Measurements from ENCODE around the gene RABGAP1L.

Gene RABGAP1L

DNA sequence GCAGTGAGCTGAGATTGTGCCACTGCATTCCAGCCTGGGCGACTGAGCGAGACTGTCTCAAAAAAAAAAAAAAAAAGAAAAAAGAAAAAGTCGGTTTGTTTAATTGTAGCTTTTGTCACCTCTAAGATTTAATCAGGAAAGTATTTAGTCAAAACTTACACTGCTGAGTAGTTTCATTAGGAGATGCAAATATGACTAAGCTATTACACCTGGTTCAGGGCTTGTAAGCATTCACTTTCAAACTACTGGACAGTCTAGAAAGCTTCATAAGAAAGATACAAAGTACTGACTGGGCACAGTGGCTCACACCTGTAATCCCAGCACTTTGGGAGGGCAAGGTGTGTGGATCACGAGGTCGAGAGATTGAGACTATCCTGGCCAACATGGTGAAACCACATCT is 764.5 kb downstream of the RABGAP1L start:
- DNase-seq = no peak

DNA sequence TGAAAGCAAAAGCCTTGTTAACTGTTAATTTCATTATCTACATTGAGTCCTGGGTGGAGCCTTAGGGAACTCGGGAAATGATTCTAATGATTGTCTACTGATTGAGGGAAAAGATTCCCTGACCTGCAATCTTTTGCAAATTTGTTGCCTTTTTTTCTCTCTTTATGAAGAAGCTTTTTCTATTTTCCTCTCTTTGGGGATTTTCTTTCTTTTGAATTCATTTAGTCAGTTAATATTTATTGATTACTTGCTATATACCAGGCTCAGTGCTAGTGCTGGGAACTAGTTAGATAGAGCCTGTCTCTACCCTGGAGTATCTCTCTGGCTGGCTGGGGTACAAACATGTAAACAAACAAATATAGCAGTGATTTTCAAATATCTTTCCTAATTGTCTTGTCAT is 769.2 kb downstream of the RABGAP1L start:
- in situ Hi-C loops (cut with HindIII; ENCODE audit: low pct_ligation_motif_present, low pct_unique_long_range_greater_than_20kb, low sequenced_read_pairs) = no loop called here

More for the DNA sequence above, 764.5 kb downstream of the RABGAP1L start:
- in situ Hi-C loops (cut with HindIII; ENCODE audit: low pct_ligation_motif_present, low pct_unique_long_range_greater_than_20kb, low sequenced_read_pairs) = no loop called here

DNA sequence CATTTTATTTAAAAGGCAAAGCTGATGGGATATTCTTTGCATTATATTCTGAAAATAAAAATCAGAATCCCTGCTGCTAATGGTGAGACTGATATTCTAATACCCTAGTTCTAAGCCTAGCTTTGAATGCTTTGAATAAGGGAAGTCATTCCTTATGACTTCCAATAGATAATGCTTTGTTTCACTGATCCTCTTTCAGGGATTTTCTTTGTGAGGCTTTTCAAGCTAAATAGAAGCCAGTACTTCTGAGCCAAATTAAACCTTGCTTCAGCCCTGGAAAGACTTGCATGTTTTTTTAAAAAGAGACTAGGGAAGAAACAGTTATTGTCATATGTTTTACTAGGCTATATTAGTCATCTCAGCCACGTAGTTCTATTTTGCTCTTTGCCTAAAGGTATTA is 771.9 kb downstream of the RABGAP1L start:
- no peak for DNase-seq
- in situ Hi-C loops (cut with HindIII; ENCODE audit: low pct_ligation_motif_present, low pct_unique_long_range_greater_than_20kb, low sequenced_read_pairs) = no loop called here

More for the DNA sequence above, 769.2 kb downstream of the RABGAP1L start:
- no peak for DNase-seq

DNA sequence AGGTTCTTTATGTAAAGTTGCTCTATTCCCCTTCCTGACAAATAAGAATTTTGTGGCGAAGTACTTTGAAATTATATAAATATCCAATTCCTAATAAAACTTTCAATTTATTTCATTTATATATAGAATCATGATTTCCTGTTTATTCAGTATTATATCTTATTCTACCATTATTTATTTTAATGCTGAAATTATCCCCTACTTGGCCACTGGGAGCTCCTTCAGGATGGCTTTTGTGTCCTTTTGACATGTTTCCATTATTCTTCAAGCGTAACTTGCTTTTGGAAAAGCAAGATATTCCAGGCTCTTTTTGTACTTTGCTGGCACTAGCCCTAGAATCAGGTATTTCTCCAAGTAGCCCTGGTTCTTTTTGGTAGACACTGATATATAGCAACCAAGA is 773.3 kb downstream of the RABGAP1L start:
- in situ Hi-C loops (cut with HindIII; ENCODE audit: low pct_ligation_motif_present, low pct_unique_long_range_greater_than_20kb, low sequenced_read_pairs) = no loop called here
- no peak for DNase-seq

DNA sequence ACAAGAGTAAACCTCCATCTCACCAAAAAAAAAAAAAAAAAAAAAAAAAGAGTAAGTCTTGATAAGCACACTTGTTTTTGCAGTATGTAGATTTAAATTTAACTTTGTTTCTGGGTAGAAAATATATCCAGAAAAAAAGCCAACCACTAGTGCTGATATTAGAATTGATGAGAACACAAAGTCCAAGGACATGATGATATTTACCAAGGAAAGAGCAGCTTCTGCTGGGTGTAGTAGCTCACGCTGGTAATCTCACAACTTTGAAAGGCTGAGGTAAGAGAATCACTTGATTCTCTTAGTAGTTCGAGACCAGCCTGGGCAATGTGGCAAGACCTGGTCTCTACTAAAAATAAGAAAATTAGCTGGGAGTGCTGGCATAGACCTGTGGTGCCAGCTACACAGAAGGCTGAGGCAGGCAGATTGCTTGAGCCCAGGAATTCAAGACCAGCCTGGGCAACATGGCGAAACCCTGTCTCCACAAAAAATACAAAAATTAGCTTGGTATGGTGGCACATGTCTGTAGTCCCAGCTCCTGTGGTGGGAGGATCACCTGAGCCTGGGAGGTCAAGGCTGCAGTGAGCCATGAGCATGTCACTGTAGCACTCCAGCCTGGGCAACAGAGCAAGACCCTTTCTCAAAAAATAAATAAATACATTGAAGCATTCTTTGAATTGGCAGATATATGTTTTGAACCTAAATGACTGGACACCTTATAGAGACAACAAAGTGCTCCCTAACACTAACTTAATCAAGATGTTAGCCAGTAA is 776.8 kb downstream of the RABGAP1L start:
- in situ Hi-C loops (cut with HindIII; ENCODE audit: low pct_ligation_motif_present, low pct_unique_long_range_greater_than_20kb, low sequenced_read_pairs) = no loop called here
- no peak for DNase-seq

DNA sequence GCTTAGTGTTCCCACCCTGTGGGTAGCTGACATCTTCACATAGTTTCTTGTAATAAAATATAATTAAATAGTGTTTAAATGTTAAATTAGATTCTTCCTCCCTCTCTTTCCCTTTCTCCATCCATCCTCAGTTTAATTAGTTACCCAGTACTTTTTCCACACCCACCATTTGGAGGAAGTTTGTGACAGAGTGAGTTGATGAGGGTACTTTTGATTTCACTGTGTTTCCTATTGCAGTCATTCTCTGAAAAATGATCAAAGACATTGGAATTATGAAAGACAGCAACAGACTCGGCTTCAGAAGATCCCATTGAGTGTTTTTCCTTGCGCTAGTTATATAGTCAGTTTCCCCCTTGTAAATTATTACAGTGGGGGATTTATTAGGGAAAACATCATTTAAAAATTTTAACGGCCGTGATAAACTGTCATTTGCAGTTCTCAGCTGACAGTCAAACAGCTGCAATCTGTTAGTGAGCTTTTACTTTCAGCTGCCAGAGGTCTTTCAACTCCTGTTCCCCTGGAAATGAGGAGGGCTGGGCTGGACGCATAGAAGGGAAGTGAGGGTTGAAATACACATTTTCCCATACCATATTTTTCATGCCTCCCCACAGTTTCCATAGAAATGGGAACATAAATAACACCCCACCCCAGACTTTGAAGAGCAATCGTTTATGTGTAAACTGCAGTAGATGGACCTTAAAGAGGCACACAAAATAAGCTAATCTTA is 779.1 kb downstream of the RABGAP1L start:
- in situ Hi-C loops (cut with HindIII; ENCODE audit: low pct_ligation_motif_present, low pct_unique_long_range_greater_than_20kb, low sequenced_read_pairs) = no loop called here
- no peak for DNase-seq

DNA sequence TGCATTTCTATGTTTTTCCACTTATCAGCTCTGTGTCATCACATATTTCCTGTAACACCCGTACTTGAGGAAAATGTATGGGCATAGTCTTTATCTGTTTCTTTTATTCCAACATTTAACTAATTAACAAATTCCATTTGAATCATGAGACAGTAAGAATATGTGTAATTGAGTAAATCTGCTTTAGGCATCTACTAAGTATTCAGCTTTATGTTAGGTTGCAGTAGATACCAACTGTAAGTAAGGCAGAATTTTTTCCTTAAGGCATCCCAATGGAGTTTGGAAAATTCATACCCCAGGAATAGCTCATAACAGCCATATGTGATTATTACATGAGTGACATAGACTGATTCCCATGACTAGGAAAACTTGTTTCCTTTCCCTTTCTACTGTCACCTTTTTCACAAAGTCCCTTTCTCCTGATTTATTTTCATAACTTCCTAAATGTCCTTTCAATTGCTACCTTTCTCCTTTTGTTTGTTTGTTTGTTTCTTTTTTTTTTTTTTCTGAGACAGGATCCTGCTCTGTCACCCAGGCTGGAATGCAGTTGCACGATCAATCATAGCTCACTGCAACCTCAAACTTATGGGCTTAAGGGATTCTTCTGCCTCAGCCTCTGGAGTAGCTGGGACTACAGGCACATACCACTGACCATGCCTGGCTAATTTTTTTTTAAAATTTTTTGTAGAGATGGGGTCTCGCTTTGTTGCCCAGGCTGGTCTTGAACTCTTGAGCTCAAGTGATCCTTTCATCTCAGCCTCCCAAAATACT is 780.6 kb downstream of the RABGAP1L start:
- in situ Hi-C loops (cut with HindIII; ENCODE audit: low pct_ligation_motif_present, low pct_unique_long_range_greater_than_20kb, low sequenced_read_pairs) = no loop called here
- DNase-seq = no peak

DNA sequence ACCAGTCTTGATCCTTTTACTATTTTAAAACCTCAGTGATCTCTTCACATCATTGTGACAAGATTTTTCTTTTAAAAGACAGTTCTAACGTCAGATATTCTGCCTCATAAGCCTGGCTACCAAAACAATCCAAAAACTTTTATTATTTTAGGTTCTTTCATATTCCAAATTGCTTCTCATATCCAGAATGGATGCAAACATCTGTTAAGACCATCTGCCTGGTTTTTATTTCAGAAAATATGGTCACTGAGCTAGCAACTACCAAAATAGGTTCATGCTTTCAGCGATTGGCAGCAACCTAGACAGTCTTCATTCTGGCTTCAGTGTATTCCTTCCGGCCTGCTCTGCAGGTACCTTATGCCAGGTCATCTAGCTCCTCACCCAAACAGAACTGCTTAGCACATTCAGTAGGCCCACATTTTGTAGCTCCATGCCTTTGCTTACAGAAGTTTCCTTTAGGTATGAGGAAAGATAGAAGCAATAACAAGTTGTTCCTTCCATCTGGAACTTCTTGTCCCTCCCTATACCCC is 781.4 kb downstream of the RABGAP1L start:
- in situ Hi-C loops (cut with HindIII; ENCODE audit: low pct_ligation_motif_present, low pct_unique_long_range_greater_than_20kb, low sequenced_read_pairs) = no loop called here

DNA sequence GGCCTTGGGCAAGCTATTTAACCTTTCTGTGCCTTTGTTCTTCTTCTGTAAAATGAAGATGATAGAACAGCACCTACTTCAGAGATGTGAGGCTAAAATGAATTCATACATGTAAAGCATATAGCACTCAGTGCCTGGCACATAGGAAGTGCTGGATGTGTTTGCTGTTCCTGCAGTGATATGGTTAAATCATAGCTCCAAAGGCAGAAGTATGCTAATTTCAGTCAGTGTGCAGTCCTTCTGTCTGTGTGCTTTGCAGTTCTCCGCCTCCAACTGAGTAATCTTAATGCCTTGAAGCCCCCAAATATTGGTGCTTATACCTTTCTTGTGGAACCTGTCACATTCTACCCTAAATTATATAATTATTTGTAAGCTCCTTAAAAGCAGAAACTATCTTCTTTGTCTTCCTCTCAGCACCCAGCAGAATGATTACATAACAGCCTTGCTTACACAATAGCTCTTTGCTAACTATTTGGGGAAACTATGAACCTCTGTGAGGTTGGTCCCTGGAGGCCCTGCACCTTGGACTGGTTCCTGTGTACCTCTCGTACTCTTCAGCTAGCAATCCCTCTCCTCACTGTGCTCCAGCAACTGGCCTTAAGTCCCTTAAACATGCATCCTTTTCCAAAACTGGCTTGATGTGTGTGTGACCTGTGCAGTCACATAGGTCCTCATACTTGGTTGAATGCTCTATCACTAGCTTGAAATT is 783.4 kb downstream of the RABGAP1L start:
- in situ Hi-C loops (cut with HindIII; ENCODE audit: low pct_ligation_motif_present, low pct_unique_long_range_greater_than_20kb, low sequenced_read_pairs) = no loop called here
- DNase-seq = no peak

More for the DNA sequence above, 781.4 kb downstream of the RABGAP1L start:
- no peak for DNase-seq

DNA sequence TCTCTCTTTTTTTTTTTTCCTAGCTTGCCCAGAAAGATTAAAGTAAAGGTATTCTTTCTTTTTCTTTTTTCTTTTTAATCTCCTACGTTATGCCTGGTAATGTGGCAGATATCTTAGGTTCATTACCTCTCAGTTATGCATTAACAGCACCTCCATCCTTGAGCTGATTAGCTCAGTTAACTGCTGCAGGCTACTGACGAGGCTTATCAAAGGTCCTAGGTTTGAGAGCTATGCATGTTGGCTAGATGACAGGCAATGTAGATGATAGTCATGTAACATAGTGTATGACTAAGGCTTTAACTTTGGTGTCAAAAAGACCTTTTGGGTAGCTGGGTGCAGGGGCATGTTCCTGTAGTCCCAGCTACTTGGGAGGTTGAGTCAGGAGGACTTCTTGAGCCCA is 786.7 kb downstream of the RABGAP1L start:
- DNase-seq = no peak
- in situ Hi-C loops (cut with HindIII; ENCODE audit: low pct_ligation_motif_present, low pct_unique_long_range_greater_than_20kb, low sequenced_read_pairs) = no loop called here

DNA sequence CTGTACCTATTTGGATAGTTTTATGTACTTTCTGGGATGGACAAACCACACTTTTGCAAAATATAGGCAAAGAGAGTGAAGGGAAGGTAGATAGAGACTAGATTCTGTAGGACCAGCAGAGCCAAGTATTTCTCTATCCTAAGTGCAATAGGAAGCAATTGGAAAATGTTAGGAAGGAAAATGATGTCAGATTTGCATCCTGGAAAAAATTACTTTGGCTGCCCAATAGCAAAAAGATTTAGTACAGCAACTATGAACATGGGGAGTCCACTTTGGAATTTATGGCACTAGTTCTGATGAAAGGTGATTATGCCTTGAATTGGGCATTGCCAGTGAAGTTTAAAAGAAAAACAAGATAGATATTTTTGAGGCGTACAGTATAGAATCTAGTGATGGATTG is 789.7 kb downstream of the RABGAP1L start:
- no peak for DNase-seq
- in situ Hi-C loops (cut with HindIII; ENCODE audit: low pct_ligation_motif_present, low pct_unique_long_range_greater_than_20kb, low sequenced_read_pairs) = no loop called here

DNA sequence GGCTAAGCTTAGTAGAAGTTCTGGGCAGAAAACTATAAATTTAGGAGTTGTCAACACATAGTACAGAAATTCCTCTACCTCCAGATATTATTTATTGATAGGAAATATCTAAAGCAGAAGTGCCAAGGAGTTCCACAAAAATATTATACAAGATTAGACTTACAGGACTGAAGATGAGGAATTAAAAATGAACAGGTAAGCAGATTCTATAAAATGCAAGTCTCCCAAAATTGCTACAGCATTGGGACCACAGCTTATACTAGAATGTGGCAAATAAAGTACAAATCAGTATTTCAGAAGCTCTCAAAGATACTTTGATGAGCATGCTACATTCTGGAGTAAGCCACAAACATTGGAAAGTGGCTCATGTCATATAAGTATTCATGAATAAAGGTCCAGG is 790.3 kb downstream of the RABGAP1L start:
- in situ Hi-C loops (cut with HindIII; ENCODE audit: low pct_ligation_motif_present, low pct_unique_long_range_greater_than_20kb, low sequenced_read_pairs) = no loop called here
- no peak for DNase-seq

DNA sequence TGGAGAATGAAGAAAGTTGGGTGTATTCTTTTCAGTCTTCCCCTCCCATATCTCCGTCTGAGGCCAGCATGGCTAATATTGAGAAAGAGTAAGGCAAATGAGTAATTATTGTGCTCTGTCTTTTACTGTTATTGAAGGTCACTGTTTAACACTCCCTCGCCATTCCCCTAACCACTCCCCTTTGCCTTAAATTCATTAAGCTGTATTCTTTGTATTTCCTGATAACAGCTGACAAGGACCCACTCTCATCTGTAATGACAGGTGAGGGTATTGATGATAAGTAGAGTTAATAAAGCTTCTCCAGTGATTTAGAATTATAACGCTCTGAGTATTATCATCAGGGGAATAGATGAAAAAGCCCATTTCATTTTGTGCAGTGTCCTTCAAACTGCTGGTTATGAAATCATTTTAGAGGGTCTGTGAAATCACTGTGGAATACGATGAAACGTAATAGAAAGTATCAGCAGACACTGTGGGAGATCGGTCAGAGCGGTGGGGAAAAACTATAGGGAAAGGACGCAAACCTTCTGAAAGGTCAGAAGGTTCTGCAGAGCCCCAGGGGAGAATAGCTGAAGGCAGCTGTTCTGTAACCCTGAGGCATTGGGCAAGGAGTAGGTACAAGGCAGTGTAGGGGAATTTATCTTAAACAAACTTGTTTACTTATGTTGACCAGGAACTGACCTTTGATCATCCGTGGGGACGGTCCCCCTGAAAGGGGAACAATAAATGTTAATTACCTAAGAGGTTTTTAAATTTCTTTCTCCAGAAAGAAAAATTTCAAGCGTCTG is 794.2 kb downstream of the RABGAP1L start:
- no peak for DNase-seq
- in situ Hi-C loops (cut with HindIII; ENCODE audit: low pct_ligation_motif_present, low pct_unique_long_range_greater_than_20kb, low sequenced_read_pairs) = no loop called here

DNA sequence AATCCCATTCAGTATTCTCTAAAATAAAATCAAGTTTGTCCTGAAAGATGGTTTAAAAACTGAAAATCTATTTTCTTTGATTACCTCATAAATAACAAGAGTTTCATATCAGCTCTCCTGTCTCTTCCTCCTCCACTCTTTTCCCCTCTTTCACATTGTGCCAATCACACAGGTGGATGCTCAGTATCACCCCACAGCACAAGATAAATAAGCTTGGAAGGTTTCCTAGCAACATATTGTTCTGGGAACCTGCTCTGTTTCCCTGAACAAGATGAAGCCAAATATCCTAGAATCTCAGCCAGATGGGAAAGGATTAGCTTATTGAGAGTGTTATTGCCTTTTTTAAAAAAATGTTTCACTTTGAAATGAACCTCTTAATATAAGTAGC is 794.7 kb downstream of the RABGAP1L start:
- in situ Hi-C loops (cut with HindIII; ENCODE audit: low pct_ligation_motif_present, low pct_unique_long_range_greater_than_20kb, low sequenced_read_pairs) = no loop called here
- no peak for DNase-seq

DNA sequence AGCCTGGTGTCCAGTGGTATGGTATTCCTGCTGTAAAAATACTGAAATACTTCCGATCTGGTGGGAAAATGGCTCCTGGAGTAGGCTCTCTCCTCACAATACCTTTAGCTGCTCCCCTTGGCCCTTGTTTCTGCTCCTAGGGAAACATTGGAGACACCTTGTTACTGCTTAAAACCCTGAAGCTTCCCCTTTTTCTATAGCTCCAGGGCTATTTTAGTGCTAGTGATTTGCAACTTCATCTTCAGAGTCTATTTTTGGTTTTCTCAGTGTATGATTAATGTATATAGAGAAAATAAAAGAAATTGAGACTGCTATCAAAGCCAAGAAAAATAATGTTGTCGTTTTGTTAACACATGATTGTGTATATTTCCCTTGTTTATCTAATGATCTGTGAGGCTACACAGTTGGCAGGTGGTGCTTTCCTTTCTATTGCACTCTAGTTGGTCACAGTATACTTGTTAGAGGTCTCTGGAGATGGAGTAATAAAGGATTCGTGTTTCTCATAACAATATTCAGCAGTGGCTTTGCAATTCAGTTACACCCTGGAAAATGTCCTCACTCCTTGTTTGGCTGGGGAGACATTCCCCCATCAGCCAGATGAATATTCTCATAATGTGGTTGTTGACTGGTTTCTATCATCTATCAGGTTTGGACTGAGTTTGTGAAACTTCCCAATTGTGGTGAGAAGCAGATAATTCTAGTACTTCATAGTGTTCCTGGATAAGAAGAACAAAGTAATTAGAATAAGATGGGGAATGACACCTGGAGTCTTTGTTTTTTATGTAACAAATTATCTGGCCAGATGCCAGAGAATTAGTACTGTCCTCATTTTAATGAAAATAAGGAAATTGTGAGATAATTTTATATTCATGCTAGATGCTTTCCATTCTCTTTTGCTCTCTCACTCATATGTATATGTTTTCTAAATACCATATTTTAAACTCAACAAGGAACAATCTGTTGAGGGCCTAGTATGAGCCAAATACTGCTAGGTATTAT is 795.6 kb downstream of the RABGAP1L start:
- in situ Hi-C loops (cut with HindIII; ENCODE audit: low pct_ligation_motif_present, low pct_unique_long_range_greater_than_20kb, low sequenced_read_pairs) = no loop called here
- no peak for DNase-seq

DNA sequence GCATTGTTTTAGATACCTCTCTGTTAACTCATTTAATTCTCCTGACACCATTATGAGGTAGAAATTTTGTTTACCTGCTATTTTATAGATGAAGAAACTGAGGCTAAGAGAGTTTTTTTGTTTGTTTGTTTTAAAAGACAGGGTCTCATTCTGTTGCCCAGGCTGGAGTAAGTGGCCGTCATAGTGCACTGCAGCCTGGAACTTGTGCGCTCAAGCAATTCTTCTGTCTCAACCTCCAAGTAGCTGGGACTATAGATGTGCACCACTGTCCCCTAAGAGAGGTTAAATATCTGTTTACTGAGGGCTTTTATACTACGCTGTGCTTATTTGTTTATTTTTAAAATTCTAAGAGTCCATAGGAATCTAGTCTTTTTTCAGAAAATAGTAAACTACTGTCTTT is 796.8 kb downstream of the RABGAP1L start:
- in situ Hi-C loops (cut with HindIII; ENCODE audit: low pct_ligation_motif_present, low pct_unique_long_range_greater_than_20kb, low sequenced_read_pairs) = no loop called here
- no peak for DNase-seq

DNA sequence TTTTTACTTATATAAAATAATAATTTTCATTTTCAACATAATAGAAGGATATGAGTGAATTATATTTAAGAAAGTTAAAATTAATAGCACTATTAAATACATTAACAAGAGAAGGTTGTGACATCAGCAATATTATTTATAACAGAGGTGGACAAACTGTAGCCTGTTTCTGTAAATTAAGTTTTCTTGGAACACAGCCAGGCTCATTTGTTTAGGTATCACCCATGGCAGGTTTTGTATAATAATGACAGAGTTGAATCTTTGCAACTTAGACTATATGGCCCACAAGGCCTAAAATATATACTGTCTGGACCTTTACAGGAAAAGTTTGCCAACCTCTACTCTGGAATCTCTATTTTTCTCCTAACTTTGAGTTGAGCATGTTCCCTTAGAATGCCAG is 797.7 kb downstream of the RABGAP1L start:
- DNase-seq = no peak
- in situ Hi-C loops (cut with HindIII; ENCODE audit: low pct_ligation_motif_present, low pct_unique_long_range_greater_than_20kb, low sequenced_read_pairs) = no loop called here
